DND-41 (cell line): ENCODE results near the gene OMP.

ENCODE experiments used
- ATAC-seq: fragments of 200-7000 bp; cut with Tn5 transposase; 3 replicates; pipeline ENCODE4 v1.9.1; 2021; ENCODE audit warnings: low read depth; ENCODE audit not compliant: insufficient read depth
- DNase-seq: peaks from one replicate; pipeline ENCODE4 v3.0.0-alpha.2; 2020
- H2AFZ ChIP-seq: 2 replicates; pipeline ENCODE4 v1.6.0; 2012; ENCODE audit warnings: low read depth, low read length
- H3K27ac ChIP-seq: 2 replicates; pipeline ENCODE4 v1.5.1; 2012; ENCODE audit warnings: low read length, inconsistent platforms
- H3K27me3 ChIP-seq: fragments of 200-600 bp; sonication (generic); 2 replicates; pipeline ENCODE4 v1.6.0; 2012; ENCODE audit warnings: low read length, mild to moderate bottlenecking, inconsistent platforms; ENCODE audit not compliant: insufficient read depth, poor library complexity
- H3K36me3 ChIP-seq: 2 replicates; pipeline ENCODE4 v1.5.1; 2012; ENCODE audit warnings: low read length, inconsistent platforms; ENCODE audit not compliant: insufficient read depth
- H3K4me1 ChIP-seq: 2 replicates; pipeline ENCODE4 v1.5.1; 2012; ENCODE audit warnings: mild to moderate bottlenecking, low read length; ENCODE audit not compliant: insufficient read depth
- H3K4me2 ChIP-seq: 2 replicates; pipeline ENCODE4 v1.6.0; 2012; ENCODE audit warnings: mild to moderate bottlenecking, moderate library complexity, low read length, inconsistent platforms; ENCODE audit not compliant: insufficient read depth
- H3K4me3 ChIP-seq, 2 experiments: fragments of 200-600 bp in 1 of 2; shearing (Covaris generic) in 1 of 2; 2 replicates each; pipeline ENCODE4 v1.5.1; 2012 to 2016; ENCODE audit warnings: inconsistent platforms in 2 of 2, low read length in 2 of 2, mild to moderate bottlenecking in 2 of 2, low read depth in 1 of 2, moderate library complexity in 1 of 2
- H3K79me2 ChIP-seq: 2 replicates; pipeline ENCODE4 v1.6.0; 2012; ENCODE audit warnings: low read length, inconsistent platforms; ENCODE audit not compliant: insufficient read depth
- H3K9ac ChIP-seq: 2 replicates; pipeline ENCODE4 v1.6.0; 2012; ENCODE audit warnings: low read depth, mild to moderate bottlenecking, inconsistent platforms, low read length, moderate library complexity
- H3K9me3 ChIP-seq: 2 replicates; pipeline ENCODE4 v1.5.1; 2012; ENCODE audit warnings: low read length, moderate library complexity, mild to moderate bottlenecking, inconsistent platforms; ENCODE audit not compliant: insufficient read depth, severe bottlenecking
- H4K20me1 ChIP-seq: 2 replicates; pipeline ENCODE4 v1.6.0; 2012; ENCODE audit warnings: low read length; ENCODE audit not compliant: insufficient read depth
- CTCF ChIP-seq: IDR thresholded peaks from 2 replicates; pipeline ENCODE4 v1.5.1; 2012; ENCODE audit warnings: borderline replicate concordance, low read length, moderate library complexity, mild to moderate bottlenecking; ENCODE audit not compliant: poor library complexity, severe bottlenecking; ENCODE audit errors: extremely low read depth
- EZH2 ChIP-seq: IDR thresholded peaks from 3 replicates; pipeline ENCODE4 v1.6.1; 2012; ENCODE audit warnings: borderline replicate concordance, low read depth, mild to moderate bottlenecking, moderate library complexity, low read length, inconsistent platforms; ENCODE audit not compliant: severe bottlenecking

The OMP gene

GRCh38 chr11:77075425-77075905, 27.2 kb upstream of the OMP start:
- ATAC-seq (no peak), DNase-seq (no peak)
- TF ChIP-seq CTCF = no peak
- TF ChIP-seq EZH2 = no peak

GRCh38 chr11:77079666-77080065, 23.0 kb upstream of the OMP start:
- ATAC-seq = no peak
- Histone ChIP-seq H3K4me1 (peaks cover 17% of the 10 kb centered on the region), H3K4me2 (no peak overlapping the region)

More at GRCh38 chr11:77075425-77075905, 27.2 kb upstream of the OMP start:
- no peaks in the 10 kb centered on the region for H3K27me3 ChIP-seq
- H3K79me2 ChIP-seq = no peaks in the 10 kb centered on the region
- H3K9me3 ChIP-seq = no peaks in the 10 kb centered on the region
- H3K4me2 ChIP-seq = no peak overlapping the region
- H3K4me3 ChIP-seq = no peak overlapping the region
- no peak overlapping the region for H3K9ac ChIP-seq
- no peaks in the 10 kb centered on the region for H3K4me1 ChIP-seq
- H4K20me1 ChIP-seq = no peaks in the 10 kb centered on the region
- no peaks in the 10 kb centered on the region for H3K36me3 ChIP-seq
- H3K27ac ChIP-seq = no peak overlapping the region
- no peak overlapping the region for H2AFZ ChIP-seq

GRCh38 chr11:77080643-77081210, 21.9 kb upstream of the OMP start:
- no peaks in the 10 kb centered on the region for H3K79me2 ChIP-seq
- no peak overlapping the region for H3K4me2 ChIP-seq
- H3K9ac ChIP-seq = no peak overlapping the region
- no peak overlapping the region for H3K27ac ChIP-seq
- no peaks in the 10 kb centered on the region for H3K27me3 ChIP-seq
- H2AFZ ChIP-seq = no peak overlapping the region
- no peaks in the 10 kb centered on the region for H3K36me3 ChIP-seq
- no peak for TF ChIP-seq CTCF
- TF ChIP-seq EZH2 = no peak
- peaks cover 17% of the 10 kb centered on the region for H3K4me1 ChIP-seq
- H3K4me3 ChIP-seq = no peak overlapping the region
- DNase-seq (no peak), ATAC-seq (no peak)
- no peaks in the 10 kb centered on the region for H4K20me1 ChIP-seq
- no peaks in the 10 kb centered on the region for H3K9me3 ChIP-seq

More at GRCh38 chr11:77079666-77080065, 23.0 kb upstream of the OMP start:
- DNase-seq = no peak
- no peak overlapping the region for H3K4me3 ChIP-seq
- TF ChIP-seq EZH2 (no peak), CTCF (no peak)
- no peak overlapping the region for H2AFZ ChIP-seq
- no peak overlapping the region for H3K9ac ChIP-seq
- no peaks in the 10 kb centered on the region for H4K20me1 ChIP-seq
- no peak overlapping the region for H3K27ac ChIP-seq
- no peaks in the 10 kb centered on the region for H3K27me3 ChIP-seq
- H3K9me3 ChIP-seq = no peaks in the 10 kb centered on the region
- no peaks in the 10 kb centered on the region for H3K79me2 ChIP-seq
- H3K36me3 ChIP-seq = no peaks in the 10 kb centered on the region
